SH-SY5Y (cell line): ENCODE measurements around the gene MUSTN1.

ENCODE experiments used
- GATA2 ChIP-seq: IDR thresholded peaks from 2 replicates; pipeline ENCODE4 v1.6.1; 2011; ENCODE audit warnings: mild to moderate bottlenecking, low read depth, low read length
- GATA3 ChIP-seq: IDR thresholded peaks from 2 replicates; pipeline ENCODE4 v1.6.1; 2011; ENCODE audit warnings: low read depth, mild to moderate bottlenecking, low read length, moderate library complexity

DNA sequence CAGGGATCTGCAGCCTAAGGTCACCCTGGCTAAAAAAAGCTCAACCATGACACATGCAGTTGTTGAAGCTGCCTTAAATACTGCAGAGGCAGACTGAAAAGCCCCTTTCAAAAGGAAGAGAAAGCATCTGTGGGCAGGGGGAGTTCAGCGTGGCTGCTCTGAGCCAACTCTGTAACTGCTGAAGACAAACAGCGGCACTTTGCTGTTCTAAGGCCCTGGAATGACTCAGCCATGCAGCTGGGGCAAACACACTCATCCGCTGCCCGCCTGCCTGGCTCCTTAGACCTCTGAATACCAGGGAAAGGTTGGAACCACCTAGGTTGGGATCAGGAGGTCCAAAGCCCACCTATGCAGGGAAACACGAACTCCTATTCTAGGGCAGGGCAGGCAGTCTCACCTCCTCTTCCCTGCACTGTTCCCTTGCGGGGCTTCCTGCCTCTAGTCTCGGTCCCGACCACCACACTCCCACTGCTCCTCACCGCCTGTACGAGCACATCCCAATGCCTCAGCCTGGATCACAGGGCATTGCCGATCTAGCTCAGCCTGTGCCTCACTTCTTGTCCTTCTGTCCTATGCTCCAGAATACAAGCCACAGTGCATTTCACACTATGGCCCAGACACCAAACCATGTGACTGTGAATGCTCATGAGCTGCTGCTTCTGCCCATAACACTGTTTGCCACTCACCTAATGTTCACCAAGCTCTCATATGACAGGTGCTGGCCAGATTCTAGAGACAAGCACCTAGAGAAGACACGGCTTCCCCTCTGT lies 6.6 kb upstream of the MUSTN1 start:
- TF ChIP-seq GATA2: no peak
- TF ChIP-seq GATA3: no peak
